K562 (cell line): Measurements from ENCODE around the gene MED15. TPM values are rescaled to one million over a fixed set of nuclear protein-coding genes. Genes with fewer than 3 reads are reported as not detected.

Source experiments
- CBFB ChIP-seq: sonication (generic); formaldehyde crosslinking; IDR thresholded peaks from 2 replicates; pipeline ENCODE4 v1.4.0; 2020; ENCODE audit warnings: mild to moderate bottlenecking, missing genetic modification reagents
- CCAR2 ChIP-seq: fragments of 200-400 bp; formaldehyde crosslinking; IDR thresholded peaks from 2 replicates; pipeline ENCODE4 v1.6.1; 2017; ENCODE audit warnings: mild to moderate bottlenecking, low read depth, low read length
- CEBPB ChIP-seq: fragments of 450-650 bp; IDR thresholded peaks from 2 replicates; pipeline ENCODE4 v1.6.1; 2016; ENCODE audit warnings: missing genetic modification characterization, missing compliant biosample characterization
- E2F3 ChIP-seq: fragments of 250-450 bp; sonication (Bioruptor Pico); IDR thresholded peaks from 2 replicates; pipeline ENCODE4 v1.4.0; 2020; ENCODE audit warnings: mild to moderate bottlenecking
- FOXJ3 ChIP-seq: sonication (generic); formaldehyde crosslinking; IDR thresholded peaks from 2 replicates; pipeline ENCODE4 v1.4.0; 2020; ENCODE audit warnings: mild to moderate bottlenecking, missing genetic modification reagents
- FOXM1 ChIP-seq, 2 experiments: fragments of 450-650 bp in 1 of 2; sonication (generic) in 1 of 2; formaldehyde crosslinking in 1 of 2; IDR thresholded peaks; 2 replicates each; pipeline versions ENCODE4 v1.6.1 to v1.9.0; 2017 to 2022; ENCODE audit warnings: low read depth in 2 of 2, mild to moderate bottlenecking in 2 of 2, missing genetic modification reagents in 1 of 2, moderate library complexity in 1 of 2
- KLF10 ChIP-seq: fragments of 250-450 bp; sonication (Bioruptor Pico); IDR thresholded peaks from 2 replicates; pipeline ENCODE4 v1.6.1; 2021; ENCODE audit warnings: matching md5 sums
- MAFG ChIP-seq: fragments of 450-650 bp; conservative IDR thresholded peaks from 2 replicates; pipeline ENCODE4 v1.6.1; 2016; ENCODE audit warnings: missing genetic modification characterization, missing compliant biosample characterization
- NCOA1 ChIP-seq: fragments of 450-650 bp; IDR thresholded peaks from 2 replicates; pipeline ENCODE4 v1.6.1; 2016; ENCODE audit warnings: low read depth
- PURB ChIP-seq: sonication (generic); formaldehyde crosslinking; IDR thresholded peaks from 2 replicates; pipeline ENCODE4 v1.9.0; 2021; ENCODE audit warnings: low read depth, mild to moderate bottlenecking, missing genetic modification reagents
- SMAD4 ChIP-seq: fragments of 250-450 bp; sonication (Bioruptor Pico); conservative IDR thresholded peaks from 2 replicates; pipeline ENCODE4 v1.8.0; 2021; ENCODE audit warnings: inconsistent platforms, mild to moderate bottlenecking, moderate library complexity
- SREBF2 ChIP-seq: sonication (generic); formaldehyde crosslinking; IDR thresholded peaks from 2 replicates; pipeline ENCODE4 v1.4.0; 2020; ENCODE audit warnings: mild to moderate bottlenecking, missing genetic modification reagents
- STAT5A ChIP-seq: IDR thresholded peaks from 2 replicates; pipeline ENCODE4 v1.6.1; 2012; ENCODE audit warnings: low read length, inconsistent platforms, borderline replicate concordance
- ZBTB17 ChIP-seq: fragments of 450-650 bp; formaldehyde crosslinking; IDR thresholded peaks from 2 replicates; pipeline ENCODE4 v1.4.0; 2020; ENCODE audit warnings: mild to moderate bottlenecking
- ZKSCAN8 ChIP-seq: fragments of 200-800 bp; sonication (Bioruptor generic); IDR thresholded peaks from 2 replicates; pipeline ENCODE4 v1.6.1; 2016; ENCODE audit warnings: missing genetic modification characterization, missing compliant biosample characterization
- ZNF165 ChIP-seq: fragments of 250-450 bp; sonication (Bioruptor Pico); IDR thresholded peaks from 2 replicates; pipeline ENCODE4 v1.4.0; 2020; ENCODE audit warnings: borderline replicate concordance
- ZNF217 ChIP-seq: sonication (generic); formaldehyde crosslinking; IDR thresholded peaks from 2 replicates; pipeline ENCODE4 v1.8.0; 2022; ENCODE audit warnings: mild to moderate bottlenecking, missing genetic modification reagents
- ZNF253 ChIP-seq: fragments of 250-450 bp; sonication (Bioruptor Pico); conservative IDR thresholded peaks from 2 replicates; pipeline ENCODE4 v1.6.1; 2021; ENCODE audit warnings: mild to moderate bottlenecking
- ZNF324 ChIP-seq: fragments of 250-450 bp; sonication (Bioruptor Pico); IDR thresholded peaks from 2 replicates; pipeline ENCODE4 v1.4.0; 2020; ENCODE audit warnings: mild to moderate bottlenecking
- polyA plus RNA-seq, 8 experiments: library from polyadenylated mRNA; depleted of rRNA in 4 of 8; stranded (reverse) in 5 of 8; unstranded in 3 of 8; fragments of >200 nt; fragmentation: Nextera tagmentation in 2 of 8; fragmentation: Illumina TruSeq in 1 of 8; extraction: Ambion mirVana in 2 of 8; extraction: Trizol in 1 of 8; gene quantifications; 2 replicates each; pipeline versions ENCODE4 v1.2.1 to v1.2.3, GENCODE V29; 2011 to 2014; ENCODE audit warnings: inconsistent platforms in 1 of 8, missing spikeins in 1 of 8
- total RNA-seq, 7 experiments: library from RNA; depleted of rRNA in 6 of 7; stranded (reverse); fragments of >200 nt in 6 of 7; fragmentation: Illumina TruSeq in 2 of 7; extraction: Trizol in 2 of 7; gene quantifications; 2 replicates each; pipeline versions ENCODE4 v1.2.1 to v1.2.3, GENCODE V29; 2011 to 2021; ENCODE audit warnings: low replicate concordance in 1 of 7
- TF ChIP-seq, protein P1 (sequence below): sonication (generic); formaldehyde crosslinking; IDR thresholded peaks from 2 replicates; pipeline ENCODE4 v1.8.1; 2022; ENCODE audit warnings: missing genetic modification reagents
- TF ChIP-seq, protein P2 (sequence below): fragments of 450-650 bp; formaldehyde crosslinking; IDR thresholded peaks from 2 replicates; pipeline ENCODE4 v1.4.0; 2022; ENCODE audit warnings: missing genetic modification characterization

MED15 gene
- total and polyA plus RNA-seq, 9 of the 15 experiments (the other 6 are each of a cell fraction or from before 2014, with no cell fraction given): 4.0 to 271 (median 60.1) TPM

DNA sequence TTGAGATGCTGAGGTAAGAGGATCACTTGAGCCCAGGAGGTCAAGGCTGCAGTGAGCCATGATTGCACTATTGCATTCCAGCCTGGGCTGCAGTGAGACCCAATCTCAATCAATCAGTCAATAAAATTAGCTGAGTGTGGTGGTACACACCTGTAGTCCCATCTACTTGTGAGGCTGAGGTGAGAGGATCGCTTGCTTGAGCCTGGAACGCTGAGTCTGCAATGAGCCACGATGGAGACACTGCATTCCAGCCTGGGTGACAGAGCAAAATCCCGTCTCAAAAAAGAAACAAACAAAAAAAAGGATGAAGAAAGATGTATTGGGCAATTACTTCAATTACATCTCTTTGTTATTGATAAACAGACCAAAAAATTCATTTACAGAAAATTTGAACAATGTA is 54.5 kb downstream of the MED15 start (continued):
- TF ChIP-seq, protein P1, sequence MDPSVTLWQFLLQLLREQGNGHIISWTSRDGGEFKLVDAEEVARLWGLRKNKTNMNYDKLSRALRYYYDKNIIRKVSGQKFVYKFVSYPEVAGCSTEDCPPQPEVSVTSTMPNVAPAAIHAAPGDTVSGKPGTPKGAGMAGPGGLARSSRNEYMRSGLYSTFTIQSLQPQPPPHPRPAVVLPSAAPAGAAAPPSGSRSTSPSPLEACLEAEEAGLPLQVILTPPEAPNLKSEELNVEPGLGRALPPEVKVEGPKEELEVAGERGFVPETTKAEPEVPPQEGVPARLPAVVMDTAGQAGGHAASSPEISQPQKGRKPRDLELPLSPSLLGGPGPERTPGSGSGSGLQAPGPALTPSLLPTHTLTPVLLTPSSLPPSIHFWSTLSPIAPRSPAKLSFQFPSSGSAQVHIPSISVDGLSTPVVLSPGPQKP (CRISPR knock-in tag): no peak
- TF ChIP-seq PURB (CRISPR knock-in tag) (no peak), FOXJ3 (CRISPR knock-in tag) (peak; percentile 69), MAFG (tag) (peak; percentile 54), ZNF253 (CRISPR knock-in tag) (no peak), SREBF2 (CRISPR knock-in tag) (no peak), KLF10 (CRISPR knock-in tag) (no peak), FOXM1 (IDR thresholded peaks at IDR 0.05; ENCODE audit: low read depth) (no peak), FOXM1 (CRISPR knock-in tag; IDR thresholded peaks at IDR 0.05; ENCODE audit: low read depth) (no peak), NCOA1 (no peak), CCAR2 (no peak), E2F3 (0 out of 2 replicates have a peak, but pooled peaks have one; percentile 38), ZNF324 (0 out of 2 replicates have a peak, but pooled peaks have one; percentile 27), CEBPB (tag) (peak; percentile 74), ZNF165 (CRISPR knock-in tag) (peak; percentile 60; the same call in 1 of the 2 replicates), CBFB (CRISPR knock-in tag) (peak; percentile 69; the same call in 1 of the 2 replicates), STAT5A (no peak), SMAD4 (CRISPR knock-in tag) (no peak), ZNF217 (CRISPR knock-in tag) (no peak), ZKSCAN8 (CRISPR knock-in tag) (no peak), ZBTB17 (CRISPR knock-in tag) (0 out of 2 replicates have a peak, but pooled peaks have one; percentile 32)
- TF ChIP-seq, protein P2, sequence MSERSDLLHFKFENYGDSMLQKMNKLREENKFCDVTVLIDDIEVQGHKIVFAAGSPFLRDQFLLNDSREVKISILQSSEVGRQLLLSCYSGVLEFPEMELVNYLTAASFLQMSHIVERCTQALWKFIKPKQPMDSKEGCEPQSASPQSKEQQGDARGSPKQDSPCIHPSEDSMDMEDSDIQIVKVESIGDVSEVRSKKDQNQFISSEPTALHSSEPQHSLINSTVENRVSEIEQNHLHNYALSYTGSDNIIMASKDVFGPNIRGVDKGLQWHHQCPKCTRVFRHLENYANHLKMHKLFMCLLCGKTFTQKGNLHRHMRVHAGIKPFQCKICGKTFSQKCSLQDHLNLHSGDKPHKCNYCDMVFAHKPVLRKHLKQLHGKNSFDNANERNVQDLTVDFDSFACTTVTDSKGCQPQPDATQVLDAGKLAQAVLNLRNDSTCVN: 0 out of 2 replicates have a peak, but pooled peaks have one; percentile 28
